Neural cell (in vitro differentiated cells): ENCODE results near the gene FUT7. TPM values are rescaled to one million over a fixed set of nuclear protein-coding genes. Genes with fewer than 3 reads are reported as not detected.

Experiments used
- H2AFZ ChIP-seq: fragments of 200-600, 300-800 bp; sonication (generic), shearing (Covaris generic); 2 replicates; pipeline ENCODE4 v1.6.0; 2014; ENCODE audit warnings: low read depth, mild to moderate bottlenecking, antibody characterized with exemption, low read length, moderate library complexity
- H3F3A ChIP-seq: fragments of 200-600 bp; shearing (Covaris generic); 2 replicates; pipeline ENCODE4 v1.6.1; 2016; ENCODE audit warnings: mild to moderate bottlenecking, moderate library complexity, mixed read lengths, antibody characterized with exemption, low read length; ENCODE audit not compliant: insufficient read depth, poor library complexity, severe bottlenecking
- H3K27ac ChIP-seq: fragments of 200-600, 300-800 bp; sonication (generic), shearing (Covaris generic); 2 replicates; pipeline ENCODE4 v1.5.1; 2014; ENCODE audit warnings: mild to moderate bottlenecking, low read length, moderate library complexity
- H3K27me3 ChIP-seq: fragments of 300-800, 200-600 bp; sonication (generic), shearing (Covaris generic); 2 replicates; pipeline ENCODE4 v1.6.0; 2014; ENCODE audit warnings: mild to moderate bottlenecking, low read depth, low read length, moderate library complexity; ENCODE audit not compliant: insufficient read depth
- H3K36me3 ChIP-seq: fragments of 300-800, 200-600 bp; sonication (generic), shearing (Covaris generic); 2 replicates; pipeline ENCODE4 v1.5.1; 2014; ENCODE audit warnings: mild to moderate bottlenecking, antibody characterized with exemption, low read length, moderate library complexity; ENCODE audit not compliant: insufficient read depth
- H3K4me2 ChIP-seq: fragments of 300-800, 200-600 bp; sonication (generic), shearing (Covaris generic); 2 replicates; pipeline ENCODE4 v1.6.0; 2014; ENCODE audit warnings: mild to moderate bottlenecking, low read length
- H3K4me3 ChIP-seq: fragments of 300-800, 200-600 bp; sonication (generic), shearing (Covaris generic); 2 replicates; pipeline ENCODE4 v1.5.1; 2014; ENCODE audit warnings: mild to moderate bottlenecking, low read length, moderate library complexity
- H3K79me2 ChIP-seq: fragments of 200-600 bp; shearing (Covaris generic); replicated peaks from 2 replicates; pipeline ENCODE4 v1.6.0; 2014; ENCODE audit warnings: mild to moderate bottlenecking, low read length, moderate library complexity; ENCODE audit not compliant: insufficient read depth
- H3K9ac ChIP-seq: fragments of 300-800, 200-600 bp; sonication (generic), shearing (Covaris generic); 2 replicates; pipeline ENCODE4 v1.6.1; 2016; ENCODE audit warnings: mild to moderate bottlenecking, low read length, mixed read lengths
- H3K9me2 ChIP-seq: fragments of 200-600 bp; shearing (Covaris generic); 2 replicates; pipeline ENCODE4 v1.6.1; 2016; ENCODE audit warnings: mild to moderate bottlenecking, low read length, mixed read lengths; ENCODE audit not compliant: insufficient read depth
- H3K9me3 ChIP-seq: fragments of 200-600, 300-800 bp; sonication (generic), shearing (Covaris generic); 2 replicates; pipeline ENCODE4 v1.6.1; 2016; ENCODE audit warnings: mild to moderate bottlenecking, mixed run types, low read length, moderate library complexity, mixed read lengths
- H4K20me1 ChIP-seq: fragments of 200-600 bp; shearing (Covaris generic); 2 replicates; pipeline ENCODE4 v1.6.1; 2016; ENCODE audit warnings: mild to moderate bottlenecking, mixed run types; ENCODE audit not compliant: insufficient read depth
- CTCF ChIP-seq: fragments of 450-650 bp; IDR thresholded peaks from 2 replicates; pipeline ENCODE4 v1.5.1; 2014; ENCODE audit warnings: antibody characterized with exemption, mild to moderate bottlenecking, moderate library complexity; ENCODE audit not compliant: poor library complexity, severe bottlenecking
- EP300 ChIP-seq: fragments of 450-650 bp; conservative IDR thresholded peaks from 2 replicates; pipeline ENCODE4 v1.6.1; 2014; ENCODE audit warnings: antibody characterized with exemption, mild to moderate bottlenecking, moderate library complexity; ENCODE audit not compliant: poor library complexity, severe bottlenecking
- EZH2 ChIP-seq: fragments of 200-600, 300-800 bp; shearing (Covaris generic), sonication (generic); IDR thresholded peaks from 2 replicates; pipeline ENCODE4 v1.6.1; 2014; ENCODE audit warnings: antibody characterized with exemption, low read length, borderline replicate concordance, mild to moderate bottlenecking; ENCODE audit not compliant: insufficient read depth, poor library complexity, severe bottlenecking
- MXI1 ChIP-seq: fragments of 450-650 bp; conservative IDR thresholded peaks from 2 replicates; pipeline ENCODE4 v1.6.1; 2014; ENCODE audit warnings: antibody characterized with exemption, mild to moderate bottlenecking; ENCODE audit not compliant: poor library complexity, severe bottlenecking
- POLR2AphosphoS5 ChIP-seq: IDR thresholded peaks from 2 replicates; pipeline ENCODE4 v1.6.1; 2012
- RAD21 ChIP-seq: fragments of 450-650 bp; conservative IDR thresholded peaks from 2 replicates; pipeline ENCODE4 v1.6.1; 2014; ENCODE audit warnings: antibody characterized with exemption, mild to moderate bottlenecking, moderate library complexity
- REST ChIP-seq: IDR thresholded peaks from 2 replicates; pipeline ENCODE4 v1.6.1; 2012; ENCODE audit warnings: borderline replicate concordance
- TAF1 ChIP-seq: IDR thresholded peaks from 2 replicates; pipeline ENCODE4 v1.6.1; 2012; ENCODE audit warnings: low read depth
- polyA plus RNA-seq: library from polyadenylated mRNA; depleted of rRNA; stranded (reverse); fragments of >200 nt; gene quantifications from 2 replicates; pipeline ENCODE4 v1.2.3, GENCODE V29; 2014

FUT7 gene
- polyA plus RNA-seq, 1 donor from 2014 or later, result 0.69 TPM

GRCh38 chr9:137068539-137069507 lies 36.9 kb upstream of the FUT7 start:
- H3K27ac ChIP-seq, result no peak overlapping the region

More at GRCh38 chr9:137068539-137069507, 36.9 kb upstream of the FUT7 start:
- Histone ChIP-seq H3K4me2 (no peak overlapping the region), H3F3A (no peaks in the 10 kb centered on the region), H3K36me3 (no peaks in the 10 kb centered on the region), H3K4me3 (no peak overlapping the region), H3K79me2 (no peaks in the 10 kb centered on the region), H4K20me1 (no peaks in the 10 kb centered on the region), H3K9me2 (no peaks in the 10 kb centered on the region), H3K27me3 (peaks cover 17% of the 10 kb centered on the region), H2AFZ (no peak overlapping the region), H3K9me3 (no peaks in the 10 kb centered on the region), H3K9ac (no peak overlapping the region)
- TF ChIP-seq CTCF (no peak), REST (no peak), EZH2 (no peak), EP300 (no peak), TAF1 (no peak), POLR2AphosphoS5 (no peak), MXI1 (no peak), RAD21 (no peak)
